ENCODE data around the gene MICAL3. TPM values are rescaled to one million over a fixed set of nuclear protein-coding genes. Genes with fewer than 3 reads are reported as not detected.

The MICAL3 gene
- total RNA-seq, 1 donor from 2014 or later = 131 TPM

GRCh38 chr22:17982572-17983141, 41.7 kb downstream of the MICAL3 start:
- DNase-seq (ENCODE audit: low spot score) = no peak
- ATAC-seq = no peak
- intact Hi-C loops (cut with DNase I) = no loop called here

GRCh38 chr22:17981497-17981896, 42.9 kb downstream of the MICAL3 start:
- ATAC-seq (no peak), DNase-seq (ENCODE audit: low spot score) (no peak)
- intact Hi-C loops (cut with DNase I) = no loop called here

- DNase-seq (ENCODE audit: low spot score) = no peak
- intact Hi-C loops (cut with DNase I) = no loop called here
- ATAC-seq = peak; percentile 74
These were observed 43.7 kb downstream of the MICAL3 start for GRCh38 chr22:17980638-17981051.

GRCh38 chr22:17980015-17980590, 44.3 kb downstream of the MICAL3 start:
- ATAC-seq (peak; percentile 14), DNase-seq (ENCODE audit: low spot score) (no peak)
- intact Hi-C loops (cut with DNase I) = no loop called here

GRCh38 chr22:17978027-17978426, 46.3 kb downstream of the MICAL3 start:
- intact Hi-C loops (cut with DNase I) = no loop called here

GRCh38 chr22:17977371-17977770, 47.0 kb downstream of the MICAL3 start:
- intact Hi-C loops (cut with DNase I) = no loop called here
- ATAC-seq = no peak
- no peak for DNase-seq (ENCODE audit: low spot score)

More at GRCh38 chr22:17978027-17978426, 46.3 kb downstream of the MICAL3 start:
- DNase-seq (ENCODE audit: low spot score) (no peak), ATAC-seq (no peak)

- DNase-seq (ENCODE audit: low spot score) (no peak), ATAC-seq (no peak)
- intact Hi-C loops (cut with DNase I) = no loop called here
These were observed 48.2 kb downstream of the MICAL3 start for GRCh38 chr22:17976121-17976520.

GRCh38 chr22:17974703-17975372, 49.5 kb downstream of the MICAL3 start:
- intact Hi-C loops (cut with DNase I) = no loop called here
- ATAC-seq (no peak), DNase-seq (ENCODE audit: low spot score) (no peak)

GRCh38 chr22:17974087-17974486, 50.3 kb downstream of the MICAL3 start:
- ATAC-seq = no peak
- no peak for DNase-seq (ENCODE audit: low spot score)
- intact Hi-C loops (cut with DNase I) = no loop called here

GRCh38 chr22:17973217-17973616, 51.1 kb downstream of the MICAL3 start:
- ATAC-seq (peak; percentile 29), DNase-seq (ENCODE audit: low spot score) (no peak)
- intact Hi-C loops (cut with DNase I) = no loop called here

GRCh38 chr22:17972385-17973191, 51.8 kb downstream of the MICAL3 start:
- DNase-seq (ENCODE audit: low spot score) (peak; percentile 69), ATAC-seq (peak; percentile 86)
- intact Hi-C loops (cut with DNase I) = no loop called here

GRCh38 chr22:17971711-17972110, 52.6 kb downstream of the MICAL3 start:
- DNase-seq (ENCODE audit: low spot score) = no peak
- intact Hi-C loops (cut with DNase I) = no loop called here
- no peak for ATAC-seq

- DNase-seq (ENCODE audit: low spot score) = no peak
- intact Hi-C loops (cut with DNase I) = no loop called here
- no peak for ATAC-seq
These were observed 54.1 kb downstream of the MICAL3 start for GRCh38 chr22:17970201-17970708.

- intact Hi-C loops (cut with DNase I) = no loop called here
These were observed 54.7 kb downstream of the MICAL3 start for GRCh38 chr22:17969701-17970113.

GRCh38 chr22:17968126-17968525, 56.2 kb downstream of the MICAL3 start:
- no peak for DNase-seq (ENCODE audit: low spot score)

More at GRCh38 chr22:17969701-17970113, 54.7 kb downstream of the MICAL3 start:
- DNase-seq (ENCODE audit: low spot score) = no peak
- ATAC-seq = peak; percentile 16

GRCh38 chr22:17966403-17966717, 58.0 kb downstream of the MICAL3 start:
- intact Hi-C loops (cut with DNase I) = no loop called here
- ATAC-seq (no peak), DNase-seq (ENCODE audit: low spot score) (no peak)

More at GRCh38 chr22:17968126-17968525, 56.2 kb downstream of the MICAL3 start:
- no peak for ATAC-seq
- intact Hi-C loops (cut with DNase I) = no loop called here

GRCh38 chr22:17965538-17966402, 58.6 kb downstream of the MICAL3 start:
- DNase-seq (ENCODE audit: low spot score) (no peak), ATAC-seq (no peak)
- intact Hi-C loops (cut with DNase I) = no loop called here

GRCh38 chr22:17964643-17965042, 59.7 kb downstream of the MICAL3 start:
- DNase-seq (ENCODE audit: low spot score) (no peak), ATAC-seq (no peak)
- intact Hi-C loops (cut with DNase I) = no loop called here

GRCh38 chr22:17964156-17964555, 60.2 kb downstream of the MICAL3 start:
- intact Hi-C loops (cut with DNase I) = no loop called here
- peak; percentile 36 for ATAC-seq
- no peak for DNase-seq (ENCODE audit: low spot score)
